HepG2 (cell line): ENCODE measurements around the gene RASGRP2. TPM values are rescaled to one million over a fixed set of nuclear protein-coding genes. Genes with fewer than 3 reads are reported as not detected.

Experiments used
- ARNT ChIP-seq: fragments of 450-650 bp; IDR thresholded peaks from 2 replicates; pipeline ENCODE4 v1.6.1; 2017
- DRAP1 ChIP-seq: IDR thresholded peaks from 2 replicates; pipeline ENCODE4 v1.6.1; 2016; ENCODE audit warnings: missing genetic modification reagents, missing compliant biosample characterization
- ELF1 ChIP-seq: sonication (generic); formaldehyde crosslinking; IDR thresholded peaks from 2 replicates; pipeline ENCODE4 v1.4.0; 2020; ENCODE audit warnings: missing genetic modification reagents
- ETV5 ChIP-seq: IDR thresholded peaks from 2 replicates; pipeline ENCODE4 v1.6.1; 2018; ENCODE audit warnings: missing biosample characterization, missing genetic modification reagents, inconsistent platforms, borderline replicate concordance
- HDAC2 ChIP-seq: sonication (generic); formaldehyde crosslinking; IDR thresholded peaks from 2 replicates; pipeline ENCODE4 v1.4.0; 2020; ENCODE audit warnings: missing genetic modification reagents
- KLF12 ChIP-seq: sonication (generic); formaldehyde crosslinking; IDR thresholded peaks from 2 replicates; pipeline ENCODE4 v1.4.0; 2020; ENCODE audit warnings: missing genetic modification reagents, borderline replicate concordance
- SALL1 ChIP-seq: sonication (generic); formaldehyde crosslinking; IDR thresholded peaks from 2 replicates; pipeline ENCODE4 v1.8.0; 2022; ENCODE audit warnings: mild to moderate bottlenecking, missing genetic modification reagents
- SIN3A ChIP-seq: IDR thresholded peaks from 2 replicates; pipeline ENCODE4 v1.6.1; 2011; ENCODE audit warnings: low read depth, mild to moderate bottlenecking, control low read depth, low read length, borderline replicate concordance
- SP4 ChIP-seq: sonication (generic); formaldehyde crosslinking; IDR thresholded peaks from 2 replicates; pipeline ENCODE4 v1.8.1; 2023; ENCODE audit warnings: mild to moderate bottlenecking, missing genetic modification reagents
- UBTF ChIP-seq: sonication (generic); formaldehyde crosslinking; IDR thresholded peaks from 2 replicates; pipeline ENCODE4 v1.4.0; 2020; ENCODE audit warnings: mild to moderate bottlenecking, missing genetic modification reagents
- ZBTB25 ChIP-seq: IDR thresholded peaks from 2 replicates; pipeline ENCODE4 v1.6.1; 2018; ENCODE audit warnings: missing genetic modification reagents
- ZBTB3 ChIP-seq: sonication (generic); formaldehyde crosslinking; IDR thresholded peaks from 2 replicates; pipeline ENCODE4 v1.4.0; 2020; ENCODE audit warnings: low read depth, mild to moderate bottlenecking, moderate library complexity, missing genetic modification reagents, borderline replicate concordance
- ZHX2 ChIP-seq, 2 experiments: sonication (generic) in 1 of 2; formaldehyde crosslinking in 1 of 2; IDR thresholded peaks; 2 replicates each; pipeline versions ENCODE4 v1.6.1 to v1.9.0; 2014 to 2022; ENCODE audit warnings: antibody characterized with exemption in 1 of 2, borderline replicate concordance in 1 of 2, inconsistent platforms in 1 of 2, low read depth in 1 of 2, missing genetic modification reagents in 1 of 2
- ZNF224 ChIP-seq: sonication (generic); formaldehyde crosslinking; IDR thresholded peaks from 2 replicates; pipeline ENCODE4 v1.5.0; 2020; ENCODE audit warnings: mild to moderate bottlenecking, missing genetic modification reagents
- ZNF292 ChIP-seq: sonication (generic); formaldehyde crosslinking; IDR thresholded peaks from 2 replicates; pipeline ENCODE4 v1.8.1; 2022; ENCODE audit warnings: mild to moderate bottlenecking, low read depth, missing genetic modification reagents, borderline replicate concordance
- ZNF33B ChIP-seq: sonication (generic); formaldehyde crosslinking; IDR thresholded peaks from 2 replicates; pipeline ENCODE4 v1.5.1; 2020; ENCODE audit warnings: mild to moderate bottlenecking, missing genetic modification reagents
- ZNF703 ChIP-seq: sonication (generic); formaldehyde crosslinking; IDR thresholded peaks from 2 replicates; pipeline ENCODE4 v1.5.1; 2020; ENCODE audit warnings: missing genetic modification reagents, mild to moderate bottlenecking, moderate library complexity, borderline replicate concordance
- ZNF772 ChIP-seq: sonication (generic); formaldehyde crosslinking; IDR thresholded peaks from 2 replicates; pipeline ENCODE4 v1.5.0; 2020; ENCODE audit warnings: mild to moderate bottlenecking, missing genetic modification reagents
- polyA plus RNA-seq, 8 experiments: library from polyadenylated mRNA; depleted of rRNA in 3 of 8; stranded (reverse) in 7 of 8; unstranded in 1 of 8; fragments of >200 nt; fragmentation: Illumina TruSeq in 4 of 8; extraction: Trizol in 4 of 8; gene quantifications; 2 replicates each; pipeline versions ENCODE4 v1.2.1 to v1.2.3, GENCODE V29; 2011 to 2016; ENCODE audit warnings: low read depth in 4 of 8, missing spikeins in 1 of 8, mixed read lengths in 1 of 8; ENCODE audit not compliant: insufficient read depth in 1 of 8
- total RNA-seq, 5 experiments: library from RNA; depleted of rRNA; stranded (reverse); fragments of >200 nt; fragmentation: Illumina TruSeq; extraction: Trizol; gene quantifications; 2 replicates each; pipeline ENCODE4 v1.2.3, GENCODE V29; 2016; ENCODE audit warnings: low read depth in 1 of 5

The RASGRP2 gene
- total and polyA plus RNA-seq, 2 of the 13 experiments (the other 11 are each of a cell fraction or from before 2014, with no cell fraction given): 0.61 TPM; not detected in 1

- TF ChIP-seq ARNT (no peak), ZNF703 (CRISPR knock-in tag) (no peak), UBTF (CRISPR knock-in tag) (peak; percentile 36; the same call in 1 of the 2 replicates), SALL1 (CRISPR knock-in tag) (peak; percentile 81), ZNF772 (peak; percentile 44; the same call in 1 of the 2 replicates), SIN3A (0 out of 2 replicates have a peak, but pooled peaks have one; percentile 28), ZBTB3 (CRISPR knock-in tag) (no peak), ZBTB25 (peak; percentile 91), ZHX2 (IDR thresholded peaks at IDR 0.05; ENCODE audit: low read depth) (peak; percentile 91), ZHX2 (CRISPR knock-in tag; IDR thresholded peaks at IDR 0.05; ENCODE audit: borderline replicate concordance) (no peak), ZNF33B (CRISPR knock-in tag) (no peak), ZNF224 (CRISPR knock-in tag) (no peak), ZNF292 (CRISPR knock-in tag) (no peak), ELF1 (CRISPR knock-in tag) (peak; percentile 72; the same call in 1 of the 2 replicates), HDAC2 (CRISPR knock-in tag) (0 out of 2 replicates have a peak, but pooled peaks have one; percentile 30), SP4 (peak; percentile 83), ETV5 (CRISPR knock-in tag) (0 out of 2 replicates have a peak, but pooled peaks have one; percentile 35), DRAP1 (CRISPR knock-in tag) (peak; percentile 94), KLF12 (CRISPR knock-in tag) (peak; percentile 57; the same call in 1 of the 2 replicates)
Measured at GRCh38 chr11:64778473-64779298, 34.7 kb upstream of the RASGRP2 start, which contains the start of gene SF1 (continued).
